Activated CD4-positive, alpha-beta memory T cell treated with anti-CD3 and anti-CD28 coated beads for 36 hours (primary cell): ENCODE data around the gene PTPRN2. TPM values are rescaled to one million over a fixed set of nuclear protein-coding genes. Genes with fewer than 3 reads are reported as not detected.

Source experiments
- CTCF ChIA-PET: fragments of 350-600 bp; sonication (Branson Sonifier 250); formaldehyde crosslinking; loops from one replicate; lab custom pipeline; 2021; ENCODE audit warnings: antibody characterized with exemption, inconsistent platforms; lab: Charles Lee
- POLR2A ChIA-PET: fragments of 350-600 bp; sonication (Branson Sonifier 250); formaldehyde crosslinking; loops from one replicate; lab custom pipeline; 2021; ENCODE audit warnings: antibody characterized with exemption; lab: Charles Lee
- DNase-seq: peaks from one replicate; pipeline ENCODE4 v3.0.0-alpha.2; 2020
- H3K27ac Mint-ChIP-seq: one replicate; pipeline ENCODE4 v1.8.0; 2021; ENCODE audit warnings: mixed read lengths
- H3K27me3 Mint-ChIP-seq: one replicate; pipeline ENCODE4 v1.8.0; 2021; ENCODE audit warnings: mixed read lengths
- H3K36me3 Mint-ChIP-seq: one replicate; pipeline ENCODE4 v1.8.0; 2021; ENCODE audit warnings: mixed read lengths
- H3K4me1 Mint-ChIP-seq: one replicate; pipeline ENCODE4 v1.8.0; 2021; ENCODE audit warnings: low read depth, mixed read lengths
- H3K4me3 Mint-ChIP-seq: one replicate; pipeline ENCODE4 v1.8.0; 2021; ENCODE audit warnings: mild to moderate bottlenecking, mixed read lengths
- H3K9me3 Mint-ChIP-seq: one replicate; pipeline ENCODE4 v1.8.0; 2021; ENCODE audit warnings: mixed read lengths
- intact Hi-C: fragments of 100-400 bp; cut with micrococcal nuclease; formaldehyde crosslinking; loops from one replicate; pipeline ENCODE4 v1.15.1; 2023
- total RNA-seq, 2 experiments: library from RNA; stranded (reverse); gene quantifications; one replicate each; pipeline ENCODE4 v1.2.3, GENCODE V29; 2021

PTPRN2 gene
- total RNA-seq, 2 experiments from 2014 or later, result 0.51 to 0.64 TPM

- Mint-ChIP-seq H3K4me1 (no peaks in the 10 kb centered on the region), H3K4me3 (no peak overlapping the region), H3K9me3 (no peaks in the 10 kb centered on the region), H3K27ac (no peak overlapping the region), H3K36me3 (no peaks in the 10 kb centered on the region), H3K27me3 (no peaks in the 10 kb centered on the region)
- ChIA-PET POLR2A (no interaction called here), CTCF (no interaction called here)
- DNase-seq, result no peak
- intact Hi-C loops, result no loop called here
These were observed 340.5 kb downstream of the PTPRN2 start for GRCh38 chr7:158246960-158247673.

DNA sequence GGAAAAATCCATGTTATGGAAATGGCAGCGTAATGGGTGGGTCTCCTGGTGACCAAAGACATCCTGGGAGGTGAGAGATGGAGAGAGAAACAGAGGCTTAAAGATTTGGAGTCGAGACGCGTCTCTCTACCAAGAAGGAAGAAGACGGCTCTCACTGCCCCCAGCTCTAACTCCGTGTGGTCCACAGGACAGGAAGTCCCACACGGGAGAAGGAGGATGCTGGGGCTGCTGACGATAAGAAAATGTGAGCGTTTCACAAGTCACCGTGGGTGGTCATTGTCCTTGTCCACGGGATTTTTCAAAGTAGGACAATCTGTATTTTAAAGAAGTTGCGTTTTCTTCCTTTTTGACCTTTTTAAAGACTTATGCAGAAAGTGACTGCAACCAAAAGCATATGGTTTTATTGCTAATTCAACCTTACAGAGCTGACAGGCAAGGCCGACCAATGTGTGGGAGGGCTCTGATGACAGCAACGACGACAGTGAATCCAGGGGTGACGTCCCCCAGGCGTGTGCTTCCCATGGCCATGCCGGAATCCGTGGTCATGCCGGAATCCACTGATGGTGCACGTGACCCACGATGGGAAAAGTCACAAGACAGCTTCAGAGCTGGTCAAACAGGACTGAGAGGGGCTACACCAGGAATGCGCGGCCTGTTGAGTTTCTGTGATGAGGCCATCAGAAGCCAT, 341.2 kb downstream of the PTPRN2 start:
- H3K9me3 Mint-ChIP-seq, result no peaks in the 10 kb centered on the region
- no peaks in the 10 kb centered on the region for H3K4me1 Mint-ChIP-seq
- intact Hi-C loops, result no loop called here
- POLR2A ChIA-PET, result no interaction called here
- DNase-seq, result no peak
- no peak overlapping the region for H3K27ac Mint-ChIP-seq
- no peak overlapping the region for H3K4me3 Mint-ChIP-seq
- H3K27me3 Mint-ChIP-seq, result no peaks in the 10 kb centered on the region
- H3K36me3 Mint-ChIP-seq, result no peaks in the 10 kb centered on the region
- CTCF ChIA-PET, result no interaction called here

DNA sequence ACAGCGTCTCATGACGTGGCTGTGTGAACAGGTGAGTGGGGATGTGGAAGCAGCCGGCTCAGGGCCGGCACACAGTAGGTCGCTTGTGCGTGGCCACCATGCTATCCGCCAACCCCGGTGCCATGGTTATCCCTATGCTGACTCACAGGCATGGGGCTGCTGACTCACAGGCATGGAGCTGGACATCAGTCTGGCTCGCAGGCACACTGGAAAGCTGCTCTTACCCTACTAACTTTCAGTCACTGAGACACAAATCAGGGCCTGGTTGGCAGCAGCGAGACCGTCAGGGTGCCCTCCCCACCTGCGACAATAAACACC, 341.9 kb downstream of the PTPRN2 start:
- no peaks in the 10 kb centered on the region for H3K4me1 Mint-ChIP-seq
- POLR2A ChIA-PET, result no interaction called here

GRCh38 chr7:158244873-158245723, 342.5 kb downstream of the PTPRN2 start:
- no peak overlapping the region for H3K27ac Mint-ChIP-seq
- intact Hi-C loops, result no loop called here
- H3K9me3 Mint-ChIP-seq, result no peaks in the 10 kb centered on the region

More for the DNA sequence above, 341.9 kb downstream of the PTPRN2 start:
- CTCF ChIA-PET, result no interaction called here
- Mint-ChIP-seq H3K27ac (no peak overlapping the region), H3K27me3 (no peaks in the 10 kb centered on the region), H3K4me3 (no peak overlapping the region), H3K9me3 (no peaks in the 10 kb centered on the region), H3K36me3 (no peaks in the 10 kb centered on the region)
- intact Hi-C loops, result no loop called here
- no peak for DNase-seq

GRCh38 chr7:158244430-158244829, 343.2 kb downstream of the PTPRN2 start:
- Mint-ChIP-seq H3K4me1 (no peaks in the 10 kb centered on the region), H3K36me3 (no peaks in the 10 kb centered on the region), H3K27me3 (no peaks in the 10 kb centered on the region), H3K4me3 (no peak overlapping the region), H3K9me3 (no peaks in the 10 kb centered on the region), H3K27ac (no peak overlapping the region)
- POLR2A ChIA-PET, result no interaction called here
- intact Hi-C loops, result no loop called here
- DNase-seq, result no peak
- CTCF ChIA-PET, result no interaction called here

More at GRCh38 chr7:158244873-158245723, 342.5 kb downstream of the PTPRN2 start:
- Mint-ChIP-seq H3K4me3 (no peak overlapping the region), H3K27me3 (no peaks in the 10 kb centered on the region), H3K36me3 (no peaks in the 10 kb centered on the region), H3K4me1 (no peaks in the 10 kb centered on the region)
- no peak for DNase-seq
- POLR2A ChIA-PET, result no interaction called here
- CTCF ChIA-PET, result no interaction called here

- Mint-ChIP-seq H3K27ac (no peak overlapping the region), H3K9me3 (no peaks in the 10 kb centered on the region), H3K27me3 (no peaks in the 10 kb centered on the region), H3K36me3 (no peaks in the 10 kb centered on the region), H3K4me1 (no peaks in the 10 kb centered on the region), H3K4me3 (no peak overlapping the region)
- intact Hi-C loops, result no loop called here
- ChIA-PET CTCF (no interaction called here), POLR2A (no interaction called here)
- no peak for DNase-seq
These were observed 345.7 kb downstream of the PTPRN2 start for GRCh38 chr7:158241919-158242318.

DNA sequence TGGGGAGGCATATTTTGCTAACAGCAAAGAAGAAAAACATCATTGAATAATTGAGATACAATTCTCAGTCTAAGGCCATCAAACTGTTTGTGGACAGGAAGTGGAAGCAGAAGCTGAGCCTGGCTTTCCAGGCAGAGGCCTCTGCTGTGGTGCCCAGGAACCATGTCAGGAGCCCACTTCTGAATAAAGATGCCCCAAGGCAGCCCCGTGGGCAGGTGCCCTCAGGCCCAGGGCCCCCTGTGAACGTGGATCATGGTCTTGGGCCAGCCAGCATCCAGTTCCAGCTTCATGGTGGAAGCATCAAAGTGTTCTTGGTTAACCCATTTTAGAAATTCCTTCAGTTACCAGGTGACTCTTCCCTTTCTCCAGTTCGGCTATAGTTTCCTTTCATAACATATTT, 346.8 kb downstream of the PTPRN2 start:
- H3K27me3 Mint-ChIP-seq, result no peaks in the 10 kb centered on the region
- intact Hi-C loops, result no loop called here
- no peaks in the 10 kb centered on the region for H3K4me1 Mint-ChIP-seq
- CTCF ChIA-PET, result no interaction called here
- H3K4me3 Mint-ChIP-seq, result no peak overlapping the region
- POLR2A ChIA-PET, result no interaction called here
- DNase-seq, result no peak
- H3K27ac Mint-ChIP-seq, result no peak overlapping the region
- no peaks in the 10 kb centered on the region for H3K9me3 Mint-ChIP-seq
- no peaks in the 10 kb centered on the region for H3K36me3 Mint-ChIP-seq

DNA sequence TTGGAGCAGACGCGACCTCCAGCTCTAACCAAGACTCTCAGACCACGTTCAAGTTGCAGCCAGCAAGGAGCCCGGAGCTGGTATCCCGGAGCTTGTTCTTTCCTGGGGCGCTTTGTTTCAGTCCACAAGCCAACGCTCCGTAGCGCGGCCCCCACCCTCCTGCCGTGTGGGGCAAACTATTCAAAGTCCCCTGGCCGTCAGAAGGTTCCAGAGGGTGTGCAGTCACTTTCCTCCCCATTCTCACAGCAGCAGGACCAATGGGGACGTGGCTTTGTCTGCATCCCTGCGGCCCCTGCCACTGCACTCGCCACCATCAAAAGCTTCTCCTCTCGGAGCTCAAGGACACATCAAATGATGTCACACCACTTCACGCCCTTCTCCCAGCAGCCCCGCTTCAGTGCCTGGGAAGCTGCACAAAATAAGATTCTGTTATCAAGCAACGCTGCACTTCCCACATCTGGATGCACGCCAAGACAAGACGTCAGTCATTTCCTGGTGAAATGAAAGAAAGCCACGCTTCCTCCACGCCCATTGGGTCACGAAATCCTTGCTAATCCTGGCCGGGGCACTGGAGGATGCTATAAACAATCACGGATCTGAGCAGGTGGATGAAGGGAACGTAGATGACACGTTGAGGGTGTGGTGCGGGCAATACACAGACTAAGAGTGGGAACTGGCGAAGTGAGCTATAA, 348.2 kb downstream of the PTPRN2 start:
- Mint-ChIP-seq H3K27ac (no peak overlapping the region), H3K4me1 (no peaks in the 10 kb centered on the region), H3K27me3 (no peaks in the 10 kb centered on the region), H3K36me3 (no peaks in the 10 kb centered on the region), H3K9me3 (peaks cover under 1% of the 10 kb centered on the region), H3K4me3 (no peak overlapping the region)
- intact Hi-C loops, result no loop called here
- DNase-seq, result no peak
- ChIA-PET POLR2A (no interaction called here), CTCF (no interaction called here)

GRCh38 chr7:158238616-158239289, 348.9 kb downstream of the PTPRN2 start:
- Mint-ChIP-seq H3K4me3 (no peak overlapping the region), H3K27ac (no peak overlapping the region), H3K4me1 (no peaks in the 10 kb centered on the region), H3K36me3 (no peaks in the 10 kb centered on the region), H3K27me3 (no peaks in the 10 kb centered on the region), H3K9me3 (peaks cover 7% of the 10 kb centered on the region)
- no peak for DNase-seq
- ChIA-PET POLR2A (no interaction called here), CTCF (no interaction called here)
- intact Hi-C loops, result no loop called here

GRCh38 chr7:158237672-158238335, 349.8 kb downstream of the PTPRN2 start:
- H3K4me1 Mint-ChIP-seq, result no peaks in the 10 kb centered on the region
- ChIA-PET POLR2A (no interaction called here), CTCF (no interaction called here)
- no peak overlapping the region for H3K27ac Mint-ChIP-seq
- intact Hi-C loops, result no loop called here
- H3K9me3 Mint-ChIP-seq, result peaks cover 7% of the 10 kb centered on the region
- no peak overlapping the region for H3K4me3 Mint-ChIP-seq
- no peaks in the 10 kb centered on the region for H3K36me3 Mint-ChIP-seq
- H3K27me3 Mint-ChIP-seq, result no peaks in the 10 kb centered on the region
- DNase-seq, result no peak

DNA sequence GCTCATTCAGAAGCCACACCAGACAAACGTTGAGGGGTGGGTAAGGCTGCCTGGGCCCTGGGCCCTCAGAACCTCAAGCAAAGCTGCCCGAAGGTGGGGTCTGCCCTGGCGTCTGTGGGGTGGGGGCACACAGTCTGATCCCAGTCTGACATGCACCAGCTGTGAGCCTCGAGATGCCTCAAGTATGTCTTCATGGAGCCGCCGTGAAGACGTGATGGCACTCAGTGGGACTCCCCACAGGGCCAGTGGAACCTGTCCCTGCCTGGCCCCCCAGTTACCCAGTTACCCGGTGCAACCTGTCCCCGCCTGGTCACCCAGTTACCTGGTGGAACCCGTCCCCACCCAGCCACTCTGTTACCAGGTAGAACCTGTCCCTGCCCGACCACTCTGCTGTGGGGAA, 351.2 kb downstream of the PTPRN2 start:
- POLR2A ChIA-PET, result no interaction called here
- peaks cover 9% of the 10 kb centered on the region for H3K9me3 Mint-ChIP-seq

More for the DNA sequence above, 351.2 kb downstream of the PTPRN2 start:
- CTCF ChIA-PET, result no interaction called here
- intact Hi-C loops, result no loop called here
- Mint-ChIP-seq H3K4me1 (no peaks in the 10 kb centered on the region), H3K27ac (no peak overlapping the region), H3K27me3 (peaks cover 2% of the 10 kb centered on the region), H3K36me3 (no peaks in the 10 kb centered on the region), H3K4me3 (no peak overlapping the region)
- no peak for DNase-seq
